Stomach smooth muscle (tissue), 2 donors: ENCODE results near the gene MTFP1.
A peak's percentile ranks its signal among the peaks of the same experiment; 100 is the strongest.

Experiments
- H3K27ac ChIP-seq: one replicate; pipeline ENCODE4 v1.7.0; 2013; ENCODE audit warnings: mild to moderate bottlenecking, low read length, inconsistent platforms
- H3K27me3 ChIP-seq, 2 donors: one replicate each; pipeline ENCODE4 v1.7.0; 2013; ENCODE audit warnings: low read length in 2 of 2; ENCODE audit not compliant: insufficient read depth in 2 of 2, control insufficient read depth in 1 of 2
- H3K36me3 ChIP-seq, 2 donors: one replicate each; pipeline ENCODE4 v1.7.0; 2013; ENCODE audit warnings: low read length in 2 of 2; ENCODE audit not compliant: control insufficient read depth in 2 of 2, insufficient read depth in 2 of 2
- H3K4me1 ChIP-seq: one replicate; pipeline ENCODE4 v1.7.0; 2013; ENCODE audit warnings: low read length; ENCODE audit not compliant: control insufficient read depth, insufficient read depth
- H3K4me3 ChIP-seq, 2 donors: one replicate each; pipeline ENCODE4 v1.7.0; 2013; ENCODE audit warnings: low read length in 2 of 2
- H3K9ac ChIP-seq, 2 donors: one replicate each; pipeline ENCODE4 v1.7.0; 2013; ENCODE audit warnings: low read length in 2 of 2, mild to moderate bottlenecking in 1 of 2
- H3K9me3 ChIP-seq, 2 donors: one replicate each; pipeline ENCODE4 v1.7.0; 2013; ENCODE audit warnings: low read length in 2 of 2; ENCODE audit not compliant: control insufficient read depth in 2 of 2
- donor health status: healthy.
- donor health status: Pancreatic carcinoma.

The MTFP1 gene

DNA sequence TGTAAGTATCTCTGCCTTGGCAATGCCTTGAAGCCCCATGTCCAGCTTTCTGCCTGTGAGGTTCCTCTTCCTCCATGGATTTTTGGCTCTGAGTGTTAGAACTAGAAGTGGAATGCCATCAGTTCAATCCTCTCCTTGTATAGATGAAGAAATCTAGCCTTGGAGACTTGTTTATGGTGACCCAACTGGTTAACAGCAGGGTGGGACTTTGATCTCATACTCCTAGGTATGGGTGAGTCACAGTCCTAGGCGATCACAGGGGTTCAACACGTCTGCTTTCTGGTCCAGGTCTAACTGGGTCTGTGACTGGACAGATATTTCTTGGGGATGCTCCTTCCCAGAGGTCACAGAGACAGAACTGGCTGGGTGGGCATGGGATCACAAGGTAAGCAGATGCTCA lies 9.2 kb upstream of the MTFP1 start:
- Histone ChIP-seq H3K27ac (no peak overlapping the region), H3K36me3 (peaks cover 33 to 44% of the 10 kb centered on the region in 2 donors), H3K9ac (peak overlapping the region in 1 of 2 donors; percentile 42), H3K9me3 (no peaks in the 10 kb centered on the region), H3K27me3 (no peaks in the 10 kb centered on the region), H3K4me1 (peaks cover 8% of the 10 kb centered on the region), H3K4me3 (no peak overlapping the region)

- Histone ChIP-seq H3K27me3 (no peaks in the 10 kb centered on the region), H3K9ac (no peak overlapping the region), H3K36me3 (peaks cover 33 to 44% of the 10 kb centered on the region in 2 donors), H3K27ac (no peak overlapping the region), H3K4me1 (peaks cover 9% of the 10 kb centered on the region), H3K4me3 (no peak overlapping the region), H3K9me3 (no peaks in the 10 kb centered on the region)
These were observed 8.7 kb upstream of the MTFP1 start for GRCh38 chr22:30416837-30417236.

DNA sequence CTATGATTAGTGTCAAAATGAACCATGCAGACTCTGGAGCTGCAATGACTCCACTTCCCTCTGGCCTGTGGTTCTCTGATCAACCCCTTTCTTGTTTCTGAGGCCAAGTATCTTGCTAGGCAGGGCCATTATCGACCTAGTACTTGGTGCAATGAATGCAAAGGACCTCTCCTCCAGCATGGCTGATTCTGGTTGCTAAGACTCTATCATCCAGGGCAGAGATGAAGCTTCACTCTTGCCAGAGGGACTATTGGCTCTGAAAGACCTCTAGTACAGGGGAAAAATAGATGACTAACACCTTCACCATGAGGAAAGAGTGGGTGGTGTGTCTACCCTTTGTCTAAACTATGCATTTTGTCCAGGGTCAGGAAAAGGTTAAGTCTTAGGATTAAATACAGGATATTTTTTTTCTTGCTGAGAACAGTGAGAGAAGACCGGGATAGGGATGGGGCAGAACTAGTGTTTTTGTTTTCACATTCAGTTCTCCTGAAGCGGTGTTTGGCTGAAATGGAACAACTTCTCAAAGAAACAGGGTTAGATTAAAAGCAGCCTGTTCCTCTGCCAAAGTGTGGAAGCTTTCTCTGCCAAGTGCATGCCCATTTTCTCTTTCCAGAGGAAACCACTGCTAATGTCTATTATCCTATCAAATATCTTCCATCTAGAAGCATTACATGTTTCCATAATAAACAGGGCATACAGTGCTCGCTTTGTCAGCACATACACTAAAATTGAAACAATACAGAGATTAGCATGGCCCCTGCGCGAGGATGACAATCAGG lies 5.0 kb upstream of the MTFP1 start:
- Histone ChIP-seq H3K4me1 (peaks cover 42% of the 10 kb centered on the region), H3K9ac (peak overlapping the region in 1 of 2 donors; percentile 51), H3K4me3 (no peak overlapping the region), H3K36me3 (peaks cover 30 to 34% of the 10 kb centered on the region in 2 donors), H3K27me3 (no peaks in the 10 kb centered on the region), H3K27ac (no peak overlapping the region), H3K9me3 (no peaks in the 10 kb centered on the region)

DNA sequence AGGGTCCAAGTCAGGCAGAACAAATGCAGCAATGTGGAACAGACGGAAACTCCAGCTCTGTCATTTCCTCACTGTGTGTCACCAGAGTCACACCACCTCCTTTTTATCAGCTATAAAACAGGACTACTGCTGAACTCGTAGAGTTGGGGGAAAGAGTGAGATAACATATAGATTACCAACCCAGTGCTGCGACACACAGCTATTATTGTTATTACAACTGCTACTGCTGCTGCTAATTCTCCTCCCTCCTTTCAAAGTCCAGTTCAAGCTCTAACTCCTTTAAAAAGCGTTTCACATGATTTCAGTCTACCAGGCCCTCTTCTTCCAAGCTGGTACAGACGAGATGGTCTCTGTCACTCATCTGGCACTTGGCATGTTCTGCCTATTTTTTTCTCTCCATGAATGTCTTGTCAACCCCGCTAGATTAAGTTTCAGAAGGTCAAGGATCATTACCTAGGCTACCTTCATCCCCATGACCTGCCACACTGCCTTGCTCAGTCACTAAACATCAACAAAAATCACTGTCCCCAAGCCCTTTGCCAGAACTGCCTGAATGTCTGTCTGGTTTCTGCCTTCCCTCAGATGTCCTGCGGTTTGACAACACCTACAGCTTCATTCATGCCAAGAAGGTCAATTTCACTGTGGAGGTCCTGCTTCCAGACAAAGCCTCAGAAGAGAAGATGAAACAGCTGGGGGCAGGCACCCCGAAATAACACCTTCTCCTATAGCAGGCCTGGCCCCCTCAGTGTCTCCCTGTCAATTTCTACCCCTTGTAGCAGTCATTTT lies 3.7 kb upstream of the MTFP1 start:
- Histone ChIP-seq H3K4me1 (peaks cover 53% of the 10 kb centered on the region), H3K27me3 (no peaks in the 10 kb centered on the region), H3K4me3 (peak overlapping the region; percentile 89 to 95), H3K9me3 (no peaks in the 10 kb centered on the region), H3K27ac (peak overlapping the region; percentile 95), H3K9ac (peak overlapping the region; percentile 95 to 97), H3K36me3 (peaks cover 19 to 21% of the 10 kb centered on the region in 2 donors)

DNA sequence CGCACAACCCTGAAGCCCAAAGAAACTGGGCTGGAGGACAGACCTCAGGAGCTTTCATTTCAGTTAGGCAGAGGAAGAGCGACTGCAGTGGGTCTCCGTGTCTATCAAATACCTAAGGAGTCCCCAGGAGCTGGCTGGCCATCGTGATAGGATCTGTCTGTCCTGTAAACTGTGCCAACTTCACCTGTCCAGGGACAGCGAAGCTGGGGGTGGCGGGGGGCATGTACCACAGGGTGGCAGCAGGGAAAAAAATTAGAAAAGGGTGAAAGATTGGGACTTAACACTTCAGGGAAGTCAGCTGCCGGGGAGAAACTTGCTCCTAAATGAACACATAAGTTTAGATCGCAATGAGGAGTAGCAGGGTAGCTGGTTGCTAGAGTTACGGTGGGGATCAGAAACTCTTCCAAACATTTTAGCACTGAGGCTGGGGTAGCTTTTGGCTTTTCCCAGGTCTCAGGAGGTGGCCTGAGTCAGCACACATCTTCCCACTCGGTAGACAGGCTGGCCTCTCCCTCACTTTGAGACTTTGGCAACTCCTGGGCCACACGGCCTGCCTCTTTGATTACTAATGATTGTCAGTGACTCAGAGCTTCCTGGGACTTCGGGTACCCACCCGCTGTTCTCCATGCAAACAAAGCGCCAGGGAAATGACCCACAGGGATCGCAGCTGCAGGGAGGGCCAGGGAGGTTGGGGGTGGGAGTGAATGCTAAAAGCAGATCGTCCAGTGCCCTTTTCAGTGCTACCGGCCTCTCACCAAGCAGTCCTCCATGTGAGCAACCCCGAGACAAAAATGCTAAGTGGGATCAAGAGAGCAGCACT lies 2.9 kb upstream of the MTFP1 start:
- peaks cover 53% of the 10 kb centered on the region for H3K4me1 ChIP-seq
- H3K27me3 ChIP-seq = no peaks in the 10 kb centered on the region
- peak overlapping the region; percentile 89 to 95 for H3K4me3 ChIP-seq
- peak overlapping the region; percentile 95 to 97 for H3K9ac ChIP-seq
- H3K36me3 ChIP-seq = peaks cover 14 to 16% of the 10 kb centered on the region in 2 donors
- H3K27ac ChIP-seq = peak overlapping the region; percentile 95
- H3K9me3 ChIP-seq = no peaks in the 10 kb centered on the region

DNA sequence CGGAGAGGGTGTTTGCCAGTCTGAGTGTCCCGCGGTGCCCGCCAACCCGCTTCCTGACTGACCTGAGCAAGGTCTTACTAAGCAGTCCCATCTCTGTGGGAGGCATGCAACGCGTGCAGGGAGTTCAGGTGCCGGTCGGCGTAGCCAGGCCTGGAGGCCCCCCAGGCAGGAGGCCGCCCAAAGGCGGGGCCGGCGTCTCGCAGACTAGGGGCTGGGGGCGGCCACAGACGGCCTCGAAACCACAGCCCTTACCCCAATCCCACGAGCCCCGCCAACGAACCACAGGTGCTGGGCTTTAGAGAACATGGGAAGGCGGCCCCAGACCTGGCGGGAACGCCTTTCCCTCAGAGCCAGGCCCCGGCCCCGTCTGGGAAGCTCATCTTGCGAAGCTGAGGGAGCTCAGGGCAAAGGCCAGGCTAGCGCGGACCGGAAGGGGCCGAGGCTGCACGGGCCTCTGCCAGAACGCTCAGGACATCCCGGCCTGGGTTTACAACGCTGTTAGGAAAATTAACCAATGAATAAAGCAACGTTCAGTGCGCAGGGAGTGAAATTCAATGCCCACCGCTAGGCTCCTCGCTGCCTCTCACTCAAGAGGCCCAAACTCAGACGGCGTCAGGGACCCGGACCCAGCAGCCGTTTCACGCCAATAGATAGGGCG lies 2.1 kb upstream of the MTFP1 start:
- H3K27ac ChIP-seq = peak overlapping the region; percentile 95
- H3K4me1 ChIP-seq = peaks cover 53% of the 10 kb centered on the region
- no peaks in the 10 kb centered on the region for H3K27me3 ChIP-seq
- peaks cover 7 to 9% of the 10 kb centered on the region in 2 donors for H3K36me3 ChIP-seq
- no peaks in the 10 kb centered on the region for H3K9me3 ChIP-seq
- peak overlapping the region; percentile 95 to 97 for H3K9ac ChIP-seq
- H3K4me3 ChIP-seq = peak overlapping the region; percentile 89 to 95

GRCh38 chr22:30423959-30424533 lies 1.5 kb upstream of the MTFP1 start:
- no peaks in the 10 kb centered on the region for H3K9me3 ChIP-seq
- H3K27ac ChIP-seq = peak overlapping the region; percentile 95
- H3K36me3 ChIP-seq = peaks cover under 1 to 5% of the 10 kb centered on the region in 2 donors
- peak overlapping the region; percentile 95 to 97 for H3K9ac ChIP-seq
- peak overlapping the region; percentile 89 to 95 for H3K4me3 ChIP-seq
- H3K27me3 ChIP-seq = no peaks in the 10 kb centered on the region
- H3K4me1 ChIP-seq = peaks cover 53% of the 10 kb centered on the region

- peak overlapping the region; percentile 65 to 89 for H3K4me3 ChIP-seq
- peaks cover 53% of the 10 kb centered on the region for H3K4me1 ChIP-seq
- H3K27me3 ChIP-seq = no peaks in the 10 kb centered on the region
- H3K36me3 ChIP-seq = peaks cover 0 to 4% of the 10 kb centered on the region in 2 donors
- no peaks in the 10 kb centered on the region for H3K9me3 ChIP-seq
- peak overlapping the region; percentile 67 to 95 for H3K9ac ChIP-seq
- peak overlapping the region; percentile 95 for H3K27ac ChIP-seq
These were observed 838 bp upstream of the MTFP1 start for GRCh38 chr22:30424534-30425326.

DNA sequence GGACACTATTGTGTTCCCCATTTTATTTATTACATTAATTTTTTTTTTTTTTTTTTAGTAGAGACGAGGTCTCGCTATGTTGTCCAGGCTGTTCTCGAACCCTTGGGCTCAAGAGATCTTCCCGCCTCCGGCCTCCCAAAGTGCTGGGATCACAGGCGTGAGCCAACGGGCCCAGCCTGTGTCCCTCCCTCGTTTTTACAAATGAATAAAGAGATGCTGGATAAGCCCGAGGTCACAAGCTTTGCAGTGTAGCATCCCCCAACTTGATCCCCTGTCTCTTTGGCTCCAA lies 297 bp upstream of the MTFP1 start:
- H3K9ac ChIP-seq = peak overlapping the region; percentile 57 to 58
- peaks cover 0 to 2% of the 10 kb centered on the region in 2 donors for H3K36me3 ChIP-seq
- H3K4me3 ChIP-seq = peak overlapping the region; percentile 64 to 89
- H3K27ac ChIP-seq = peak overlapping the region; percentile 18
- H3K4me1 ChIP-seq = peaks cover 51% of the 10 kb centered on the region
- no peaks in the 10 kb centered on the region for H3K27me3 ChIP-seq
- no peaks in the 10 kb centered on the region for H3K9me3 ChIP-seq
